Astrocyte (in vitro differentiated cells and primary cell): ENCODE results near the gene TENT4B.

ENCODE experiments used
- CTCF ChIP-seq: IDR thresholded peaks from 2 replicates; pipeline ENCODE4 v1.5.1; 2011; ENCODE audit warnings: low read depth, mild to moderate bottlenecking, inconsistent platforms, low read length, moderate library complexity; ENCODE audit not compliant: insufficient read depth
- EZH2 ChIP-seq: IDR thresholded peaks from 2 replicates; pipeline ENCODE4 v1.6.1; 2012; ENCODE audit warnings: mild to moderate bottlenecking, low read length, inconsistent platforms; ENCODE audit not compliant: insufficient read depth

GRCh38 chr16:50238314-50238713 lies 85.2 kb downstream of the TENT4B start:
- TF ChIP-seq EZH2 (no peak), CTCF (no peak)
